GM19035 (cell line): ENCODE results near the gene CLPTM1L.
"Not testable (repeated sequence)": the region's sequence is repeated elsewhere in the genome, so short reads cannot be mapped to it uniquely, and the experiment has no call there.

Source experiments
- ATAC-seq: cut with Tn5 transposase; IDR thresholded peaks from one replicate; pipeline ENCODE4 v1.9.1; 2021; ENCODE audit not compliant: unreplicated experiment

The CLPTM1L gene

DNA sequence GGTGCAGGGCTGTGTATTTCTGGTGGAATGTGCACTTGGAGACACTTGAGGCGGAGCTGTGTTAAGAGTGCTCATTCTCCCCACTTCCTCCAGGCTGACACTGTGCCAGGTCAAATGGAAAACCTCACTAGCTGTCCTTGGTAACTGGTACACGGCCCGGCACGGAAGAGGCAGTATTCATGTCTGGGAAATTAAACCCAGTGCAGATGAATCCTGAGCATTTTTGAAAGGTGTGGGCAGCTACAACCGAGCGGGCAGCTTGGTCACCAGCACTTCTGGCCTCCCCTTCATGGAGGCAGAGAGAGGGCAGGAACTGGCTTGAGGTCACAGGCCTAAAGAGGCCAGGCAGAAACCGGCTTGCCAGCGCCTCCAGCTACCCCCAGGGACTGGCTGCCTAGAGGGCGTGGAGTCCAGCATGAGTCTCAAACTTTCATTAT, 1.6 kb downstream of the CLPTM1L start:
- no peak for ATAC-seq

DNA sequence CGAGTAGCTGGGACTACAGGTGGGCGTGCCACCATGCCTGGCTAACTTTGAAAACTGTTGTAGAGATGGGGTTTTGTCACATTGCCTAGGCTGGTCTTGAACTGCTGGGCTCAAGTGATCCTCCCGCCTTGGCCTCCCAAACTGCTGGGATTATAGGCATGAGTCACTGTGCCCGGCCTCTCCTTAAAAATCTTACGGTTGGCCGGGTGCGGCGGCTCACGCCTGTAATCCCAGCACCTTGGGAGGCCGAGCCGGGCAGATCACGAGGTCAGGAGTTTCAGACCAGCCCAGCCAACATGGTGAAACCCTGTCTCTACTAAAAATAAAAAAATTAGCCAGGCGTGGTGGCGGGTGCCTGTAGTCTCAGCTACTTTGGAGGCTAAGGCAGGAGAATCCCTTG, 2.2 kb downstream of the CLPTM1L start:
- not testable (repeated sequence) for ATAC-seq

DNA sequence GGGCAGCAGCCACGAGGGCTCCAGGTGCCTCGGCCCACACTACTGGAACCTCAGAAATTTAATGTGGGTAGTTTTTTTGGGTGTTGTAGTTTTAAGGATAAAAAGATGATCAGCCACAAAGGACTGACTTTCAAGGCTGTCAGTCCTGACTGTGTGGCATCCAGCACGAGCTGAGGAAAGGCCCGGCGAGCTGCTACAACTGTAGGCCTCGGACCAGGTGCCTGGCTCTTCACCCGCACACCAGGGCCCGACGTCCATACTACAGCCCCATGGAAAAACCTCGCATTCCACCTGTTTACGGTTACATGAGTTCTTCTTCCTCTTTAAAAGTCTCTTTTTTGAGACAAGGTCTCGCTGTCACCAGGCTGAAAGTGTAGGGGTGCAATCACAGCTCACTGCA, 2.6 kb downstream of the CLPTM1L start:
- no peak for ATAC-seq

DNA sequence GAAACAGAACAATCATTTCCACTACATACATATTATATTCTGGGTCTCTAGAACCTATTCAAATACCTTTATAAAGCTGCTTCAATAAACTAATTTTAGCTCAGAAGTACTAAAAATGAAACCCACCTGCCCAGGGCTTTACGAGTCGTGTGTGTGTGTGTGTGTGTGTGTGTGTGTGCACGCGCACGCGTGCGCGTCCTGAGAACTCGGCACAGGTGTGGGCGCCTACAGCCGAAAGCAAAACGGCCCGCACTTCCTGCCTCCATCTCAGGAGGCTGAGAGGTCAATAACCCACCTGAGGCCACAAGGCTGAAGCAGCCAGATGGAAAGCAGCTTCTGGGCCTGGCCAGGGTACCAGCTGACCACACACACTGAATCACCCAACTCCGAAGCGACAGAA, 3.0 kb downstream of the CLPTM1L start:
- no peak for ATAC-seq

DNA sequence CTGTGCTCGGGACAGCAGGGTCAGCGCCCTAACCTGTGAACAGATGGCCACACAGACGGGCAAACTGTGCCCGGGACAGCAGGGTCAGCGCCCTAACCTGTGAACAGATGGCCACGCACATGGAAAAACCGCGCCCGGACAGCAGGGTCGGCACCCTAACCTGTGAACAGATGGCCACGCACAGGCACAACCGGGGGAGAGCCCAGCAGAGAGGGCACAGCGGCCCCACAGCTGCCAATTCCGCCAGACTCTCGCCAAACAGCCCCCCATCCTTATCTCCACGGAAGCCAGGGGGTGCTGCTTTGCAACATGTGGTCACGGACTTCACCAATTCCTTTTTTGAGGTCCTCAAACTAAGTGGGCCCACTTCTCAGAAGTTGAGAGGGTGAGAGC, 5.1 kb downstream of the CLPTM1L start:
- ATAC-seq, result not testable (repeated sequence)

DNA sequence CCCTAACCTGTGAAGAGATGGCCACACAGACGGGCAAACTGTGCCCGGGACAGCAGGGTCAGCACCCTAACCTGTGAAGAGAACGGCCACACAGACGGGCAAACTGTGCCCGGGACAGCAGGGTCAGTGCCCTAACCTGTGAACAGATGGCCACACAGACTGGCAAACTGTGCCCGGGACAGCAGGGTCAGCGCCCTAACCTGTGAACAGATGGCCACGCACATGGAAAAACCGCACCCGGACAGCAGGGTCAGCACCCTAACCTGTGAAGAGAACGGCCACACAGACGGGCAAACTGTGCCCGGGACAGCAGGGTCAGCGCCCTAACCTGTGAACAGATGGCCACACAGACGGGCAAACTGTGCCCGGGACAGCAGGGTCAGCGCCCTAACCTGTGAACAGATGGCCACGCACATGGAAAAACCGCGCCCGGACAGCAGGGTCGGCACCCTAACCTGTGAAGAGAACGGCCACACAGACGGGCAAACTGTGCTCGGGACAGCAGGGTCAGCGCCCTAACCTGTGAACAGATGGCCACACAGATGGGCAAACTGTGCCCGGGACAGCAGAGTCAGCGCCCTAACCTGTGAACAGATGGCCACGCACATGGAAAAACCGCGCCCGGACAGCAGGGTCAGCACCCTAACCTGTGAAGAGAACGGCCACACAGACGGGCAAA, 5.6 kb downstream of the CLPTM1L start:
- ATAC-seq, result not testable (repeated sequence)

DNA sequence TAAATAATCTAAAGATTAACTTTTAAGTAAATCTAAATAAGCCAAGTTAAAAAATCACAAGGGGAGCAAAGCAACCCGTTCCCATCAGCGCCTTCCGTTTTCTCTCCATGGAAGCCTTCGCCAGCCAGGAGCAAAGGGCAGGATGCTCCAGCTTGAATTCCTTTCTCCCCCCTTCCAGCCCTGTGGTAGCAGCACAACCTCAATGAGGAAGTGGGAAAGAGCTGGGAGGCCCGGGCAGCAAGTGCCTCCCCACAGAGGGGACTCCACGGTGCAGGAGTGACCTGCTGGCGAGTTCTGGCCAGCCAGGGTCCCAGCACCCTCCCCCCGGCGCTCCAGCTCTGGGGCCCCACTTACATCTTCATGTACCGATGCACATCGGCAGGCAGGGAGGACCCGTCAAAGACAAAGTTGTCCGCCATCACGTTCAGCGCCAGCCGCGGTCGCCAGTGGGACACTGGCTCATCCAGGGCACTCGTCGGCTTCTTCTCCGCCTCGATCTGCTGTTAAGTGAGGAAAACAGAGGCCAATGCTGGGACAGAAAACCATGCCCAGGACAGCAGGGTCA, 6.3 kb downstream of the CLPTM1L start:
- ATAC-seq, result no peak

DNA sequence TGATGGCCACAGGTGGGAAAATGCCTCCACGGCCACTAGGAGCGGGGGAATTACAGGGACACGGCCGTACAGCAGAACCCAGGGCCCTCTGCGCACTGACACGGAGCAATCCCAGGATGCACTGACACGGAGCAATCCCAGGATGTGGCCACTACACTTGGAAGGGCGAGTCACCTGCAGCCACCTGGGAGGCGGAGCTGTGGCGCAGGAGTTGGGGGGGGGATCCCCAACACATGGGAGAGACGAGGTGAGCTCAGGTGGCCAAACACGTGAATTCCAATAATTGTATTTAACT, 6.8 kb downstream of the CLPTM1L start:
- ATAC-seq, result no peak

DNA sequence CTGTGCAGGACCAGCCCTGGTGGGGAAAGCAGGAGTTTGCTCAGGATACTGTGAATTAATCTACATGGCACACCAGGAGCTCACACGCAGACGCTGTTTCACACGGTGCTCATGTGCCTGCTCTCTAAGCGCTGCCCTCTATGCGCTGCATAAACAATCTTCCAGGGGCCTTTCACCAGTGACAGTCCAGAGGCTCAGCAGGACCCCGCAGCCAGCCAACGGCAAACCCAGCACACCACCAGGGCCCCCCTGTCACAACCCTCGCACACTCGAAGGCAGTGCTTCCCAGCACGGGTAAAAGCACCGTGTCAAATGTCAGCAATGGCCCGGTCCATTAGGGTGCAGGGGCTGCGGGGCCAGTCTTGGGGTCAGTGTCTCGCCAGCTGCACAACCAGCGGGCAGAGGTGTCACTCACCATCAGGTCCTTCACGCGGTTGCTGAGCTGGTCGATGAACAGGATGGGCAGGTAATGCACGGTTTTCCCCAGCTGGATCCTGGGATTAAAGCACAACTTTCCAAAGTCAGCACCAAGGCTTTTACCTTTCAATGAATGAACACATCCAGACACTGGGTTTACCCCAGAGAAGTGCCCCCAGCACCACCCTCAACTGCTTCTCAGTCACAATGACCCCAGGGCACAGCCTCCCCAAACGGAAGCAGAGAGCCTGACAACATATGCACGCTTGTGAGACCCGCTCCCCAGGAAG, 7.3 kb downstream of the CLPTM1L start:
- ATAC-seq, result no peak

DNA sequence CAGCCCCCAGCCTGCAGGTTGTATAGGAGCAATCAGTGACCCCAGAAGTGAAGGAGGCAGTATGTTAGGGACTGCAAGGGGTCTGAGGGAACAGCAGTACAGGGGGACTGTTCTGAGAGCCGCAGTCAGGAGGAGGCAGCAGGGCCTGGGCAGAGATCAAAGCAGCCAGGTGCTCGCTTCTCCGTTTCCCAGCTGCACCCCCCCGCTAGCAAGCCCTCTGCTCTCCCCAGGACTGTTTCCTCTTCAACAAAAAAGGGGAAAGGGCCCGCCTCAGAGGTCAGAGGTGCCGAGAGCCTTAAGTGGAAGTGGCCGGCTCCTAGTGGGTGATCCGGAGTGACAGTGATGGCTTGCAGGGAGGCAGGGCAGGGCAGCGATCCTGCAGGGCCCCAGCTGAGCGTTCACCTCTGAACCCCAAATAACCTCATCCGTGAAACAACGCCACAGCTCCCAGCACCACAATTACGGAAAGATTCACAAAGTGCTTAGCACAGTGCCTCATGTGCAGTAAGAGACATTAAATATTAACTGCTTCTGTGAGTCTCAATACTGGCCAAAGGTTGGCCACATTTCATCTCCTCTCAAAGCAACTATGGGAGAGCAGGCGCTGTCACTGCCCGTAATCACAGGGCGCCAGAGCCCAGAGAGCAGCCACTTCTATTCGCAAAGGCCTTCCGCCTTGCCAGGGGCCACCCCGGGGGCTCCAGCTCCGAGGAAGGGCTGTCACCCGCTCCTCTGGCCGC, 8.0 kb downstream of the CLPTM1L start:
- no peak for ATAC-seq

DNA sequence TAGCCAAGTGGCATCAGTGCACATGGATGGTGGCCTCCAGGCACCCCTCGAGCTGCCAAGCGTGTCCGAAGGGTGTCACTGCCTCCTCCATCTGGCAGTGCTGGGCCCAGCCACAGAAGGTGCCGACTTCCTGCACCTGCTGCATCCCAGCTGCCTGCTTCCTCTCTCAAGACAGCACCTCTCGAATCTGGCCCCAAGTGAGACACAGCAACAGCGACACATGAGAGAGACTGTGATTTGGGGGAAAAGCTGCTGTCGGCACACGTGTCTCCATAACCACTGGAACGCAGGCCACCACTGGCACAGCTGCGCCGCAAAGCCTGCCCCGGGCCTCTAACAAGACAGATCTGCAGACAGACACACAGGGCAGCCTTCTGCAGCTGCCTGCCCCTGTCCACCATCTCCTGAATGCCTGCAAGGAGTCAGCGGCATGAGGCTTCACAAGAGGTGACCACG, 8.8 kb downstream of the CLPTM1L start:
- ATAC-seq, result no peak

DNA sequence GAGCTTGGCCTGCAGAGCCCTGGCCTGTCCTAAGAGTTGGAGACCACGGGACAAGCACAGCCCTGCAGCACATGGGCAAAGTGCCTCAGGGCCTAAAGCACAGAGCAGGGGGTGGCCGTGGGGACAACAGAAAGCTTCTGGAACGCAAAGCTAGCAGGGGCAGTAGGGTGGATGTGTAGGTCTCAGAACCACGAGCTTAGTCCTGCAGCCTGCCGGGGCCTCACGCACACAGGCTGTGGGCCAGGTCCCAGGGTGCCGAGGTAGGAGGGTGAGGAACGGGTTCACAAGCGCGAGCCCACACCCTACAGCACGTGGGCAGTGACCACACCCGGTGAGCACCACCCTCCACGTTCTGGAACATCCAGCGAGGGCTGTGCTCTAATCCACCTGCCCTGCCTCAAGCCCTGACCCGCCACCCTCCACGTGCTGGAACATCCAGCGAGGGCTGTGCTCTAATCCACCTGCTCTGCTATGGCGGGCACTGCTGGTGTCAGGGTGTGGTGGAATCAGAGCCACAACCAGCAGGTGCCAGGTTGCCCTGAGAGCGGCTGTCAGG, 9.3 kb downstream of the CLPTM1L start:
- no peak for ATAC-seq

DNA sequence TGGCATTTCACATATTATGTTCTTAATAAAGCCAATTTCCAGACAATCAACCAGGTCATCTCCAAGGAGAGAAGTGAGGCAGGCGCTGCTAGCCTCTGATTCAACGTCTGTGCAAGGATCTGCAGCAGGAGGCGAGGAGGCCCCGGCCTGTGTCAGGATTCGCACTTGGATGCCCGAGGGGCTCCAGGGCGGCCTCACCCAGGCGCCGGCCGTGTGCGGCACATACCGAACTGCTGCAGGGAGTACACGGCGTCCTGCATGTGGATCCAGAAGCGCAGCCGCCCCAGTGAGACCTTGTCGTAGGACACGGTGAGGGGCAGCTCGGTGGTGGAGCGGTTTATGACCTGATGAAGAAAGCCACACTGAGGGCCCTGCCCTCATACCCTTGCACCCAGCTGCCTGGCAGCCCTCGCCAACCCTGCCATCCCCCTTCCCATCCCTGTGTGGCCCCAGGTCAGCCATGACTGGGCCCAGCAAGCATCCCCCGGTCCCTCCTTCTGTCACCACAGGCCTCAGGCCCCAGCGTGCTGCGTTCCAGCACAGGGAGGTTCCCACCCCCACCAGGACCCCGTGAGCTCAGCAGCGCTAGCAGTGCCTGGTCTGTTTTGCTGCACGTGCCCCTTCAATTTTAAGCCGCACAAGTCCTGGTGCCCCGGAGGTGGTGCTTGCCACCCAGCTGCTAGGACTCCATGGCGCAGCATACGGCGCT, 9.9 kb downstream of the CLPTM1L start:
- ATAC-seq, result no peak

DNA sequence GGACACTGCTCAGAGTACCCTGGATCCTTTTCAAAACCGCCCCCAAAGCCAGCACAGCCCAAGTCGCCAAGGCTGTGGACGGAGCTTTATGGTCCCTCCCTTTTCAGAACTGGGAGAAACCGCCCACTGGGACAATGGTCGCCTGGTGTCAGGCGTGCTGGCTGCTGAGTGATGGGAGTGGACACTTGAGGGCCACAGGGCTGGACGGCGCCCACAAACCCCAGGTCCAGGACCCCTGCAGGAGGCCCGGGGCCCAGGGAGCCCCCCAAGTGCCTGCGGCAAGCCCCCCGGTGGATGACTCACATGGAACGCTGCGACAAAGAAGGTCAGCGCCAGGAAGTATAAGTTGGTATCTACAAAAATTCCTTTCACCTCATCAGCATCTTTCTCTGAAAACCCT, 10.9 kb downstream of the CLPTM1L start:
- no peak for ATAC-seq

DNA sequence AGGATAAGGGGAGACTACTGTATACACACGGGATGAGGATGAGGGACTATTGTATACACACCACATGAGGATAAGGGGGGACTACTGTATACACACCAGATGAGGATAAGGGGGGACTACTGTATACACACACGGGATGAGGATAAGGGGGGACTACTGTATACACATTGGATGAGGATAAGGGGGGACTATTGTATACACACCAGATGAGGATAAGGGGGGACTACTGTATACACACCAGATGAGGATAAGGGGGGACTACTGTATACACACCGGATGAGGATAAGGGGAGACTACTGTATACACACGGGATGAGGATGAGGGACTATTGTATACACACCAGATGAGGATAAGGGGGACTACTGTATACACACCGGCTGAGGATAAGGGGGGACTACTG, 11.6 kb downstream of the CLPTM1L start:
- ATAC-seq, result not testable (repeated sequence)

DNA sequence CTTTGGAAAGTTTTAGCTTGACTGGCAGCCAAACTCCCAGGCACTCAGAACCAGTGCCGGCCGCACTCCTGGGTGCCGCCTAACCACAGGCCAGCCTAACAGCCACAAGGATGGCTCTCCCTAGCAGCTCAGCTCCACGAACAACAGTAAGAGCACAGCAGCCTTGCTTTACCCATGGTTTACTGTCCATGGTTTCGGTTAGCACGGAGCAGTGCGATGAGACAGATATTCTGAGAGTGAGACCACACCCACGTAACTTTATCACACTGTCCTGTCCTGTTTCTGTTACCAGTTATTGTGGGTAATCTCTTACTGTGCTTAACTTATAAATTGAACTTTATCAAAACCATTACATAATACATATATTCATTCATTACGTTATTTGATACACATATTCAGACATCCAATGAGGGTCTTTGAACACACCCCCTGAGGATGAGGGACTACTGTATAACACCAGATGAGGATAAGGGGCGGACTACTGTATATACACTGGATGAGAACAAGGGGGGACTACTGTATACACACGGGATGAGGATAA, 12.4 kb downstream of the CLPTM1L start:
- no peak for ATAC-seq

DNA sequence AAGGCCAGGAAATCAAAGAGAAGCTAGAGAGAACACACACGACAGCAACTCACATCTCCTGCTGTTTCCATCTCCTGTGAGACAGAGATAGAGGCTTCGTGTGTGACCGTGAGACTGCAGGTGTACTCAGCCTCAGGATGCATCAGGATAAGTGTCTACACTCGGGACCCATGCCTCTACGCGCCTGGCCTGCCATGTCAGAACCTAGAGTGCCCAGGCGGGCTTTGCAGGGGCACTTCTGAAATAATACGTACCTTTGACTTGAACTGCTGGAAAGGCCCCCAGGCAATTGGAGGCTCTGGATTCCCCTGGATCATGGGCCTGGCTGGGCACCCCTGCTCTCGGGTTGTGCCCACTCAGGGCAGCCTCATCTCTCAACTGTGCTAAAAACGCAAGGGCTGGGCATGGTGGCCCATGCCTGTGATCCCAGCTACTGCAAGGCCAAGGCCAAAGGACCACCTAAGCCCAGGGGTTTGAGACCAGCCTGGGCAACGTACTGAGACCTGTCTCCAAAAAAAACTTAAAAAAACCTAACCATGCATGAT, 13.0 kb downstream of the CLPTM1L start:
- no peak for ATAC-seq

DNA sequence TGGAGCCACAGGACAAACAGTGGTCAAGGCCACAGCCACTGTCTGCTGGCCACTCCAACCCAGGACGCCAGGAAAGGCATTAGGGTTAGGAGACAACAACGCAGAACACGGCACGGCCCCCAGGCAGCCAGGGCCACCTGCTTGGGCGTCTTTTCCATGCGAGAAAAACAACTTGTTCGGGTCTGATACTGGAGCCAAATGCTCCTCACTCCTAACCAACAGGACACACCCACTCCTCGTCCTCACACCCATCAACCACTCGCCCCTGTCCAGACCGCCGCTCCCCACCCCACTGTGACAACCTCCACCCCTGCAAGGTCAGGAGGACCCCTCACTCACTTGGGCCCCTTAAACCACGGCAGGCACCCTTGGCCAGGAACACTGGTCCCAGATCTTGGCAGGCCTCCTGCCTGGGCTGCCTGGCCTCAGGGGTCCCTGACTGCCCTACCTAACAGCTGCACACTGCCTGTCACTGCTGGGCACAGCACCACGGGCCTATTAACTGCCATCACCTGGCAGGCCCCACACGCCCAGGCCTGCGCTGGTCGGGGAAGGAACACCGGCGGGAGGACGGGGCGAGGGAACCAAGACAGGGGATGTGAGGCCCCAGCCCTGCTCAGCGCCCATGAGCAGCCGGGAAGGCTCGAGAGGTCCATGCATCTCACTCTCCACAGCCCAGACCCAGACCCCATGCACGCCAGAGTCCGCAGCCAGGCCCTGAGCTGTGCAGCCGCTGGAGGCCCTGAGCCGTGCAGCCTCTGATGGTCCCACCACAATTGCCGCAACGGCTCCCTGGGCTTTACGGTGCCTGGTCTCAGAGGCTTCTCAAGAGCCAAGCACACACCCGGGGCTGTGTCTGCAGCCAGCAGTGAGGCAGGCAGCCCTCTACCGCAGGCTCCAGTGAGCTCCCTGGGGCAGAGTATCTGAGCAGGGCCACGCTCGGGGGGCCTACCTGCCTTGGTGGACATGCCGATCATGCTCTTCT, 13.8 kb downstream of the CLPTM1L start:
- ATAC-seq, result no peak
